22Rv1 (cell line): ENCODE results near the gene PARP12.

Source experiments
- CTCF ChIP-seq: fragments of 450-650 bp; IDR thresholded peaks from 2 replicates; pipeline ENCODE4 v1.5.1; 2017; ENCODE audit warnings: mild to moderate bottlenecking
- ZFX ChIP-seq: fragments of 450-650 bp; IDR thresholded peaks from 2 replicates; pipeline ENCODE4 v1.6.1; 2017; ENCODE audit warnings: antibody characterized with exemption, borderline replicate concordance

- TF ChIP-seq CTCF, result no peak
- TF ChIP-seq ZFX, result no peak
These were observed 85.7 kb downstream of the PARP12 start for GRCh38 chr7:139976838-139977656.
